ENCODE results near the gene HYAL3. TPM values are rescaled to one million over a fixed set of nuclear protein-coding genes. Genes with fewer than 3 reads are reported as not detected.

HYAL3 gene
- total RNA-seq, 1 donor from 2014 or later: 3.6 TPM

DNA sequence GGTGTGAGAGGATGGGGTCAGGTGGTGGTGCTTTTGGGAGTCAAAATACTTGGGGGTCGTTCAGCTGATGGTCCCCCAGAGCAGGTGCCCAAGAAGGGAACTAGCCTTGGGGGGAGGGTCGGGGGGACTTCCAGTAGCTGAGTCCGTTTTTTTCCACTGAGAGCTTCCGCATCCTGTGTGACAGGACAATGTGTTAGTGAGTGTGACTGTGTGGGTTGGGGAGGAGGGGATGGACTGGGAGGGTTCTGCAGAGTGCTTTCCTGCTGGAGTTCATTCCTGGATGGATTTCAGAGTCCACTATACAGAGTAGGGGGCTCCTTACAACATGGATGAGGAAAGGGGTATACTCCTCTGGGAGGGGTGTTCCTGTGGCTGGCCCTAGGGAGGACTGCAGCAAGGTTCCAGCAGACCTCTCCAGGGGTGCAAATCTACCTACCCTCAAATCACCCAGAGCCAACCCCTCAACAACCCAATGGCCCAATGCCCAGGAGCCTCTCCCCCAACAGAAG, 23.9 kb upstream of the HYAL3 start:
- TF ChIP-seq, protein P1, sequence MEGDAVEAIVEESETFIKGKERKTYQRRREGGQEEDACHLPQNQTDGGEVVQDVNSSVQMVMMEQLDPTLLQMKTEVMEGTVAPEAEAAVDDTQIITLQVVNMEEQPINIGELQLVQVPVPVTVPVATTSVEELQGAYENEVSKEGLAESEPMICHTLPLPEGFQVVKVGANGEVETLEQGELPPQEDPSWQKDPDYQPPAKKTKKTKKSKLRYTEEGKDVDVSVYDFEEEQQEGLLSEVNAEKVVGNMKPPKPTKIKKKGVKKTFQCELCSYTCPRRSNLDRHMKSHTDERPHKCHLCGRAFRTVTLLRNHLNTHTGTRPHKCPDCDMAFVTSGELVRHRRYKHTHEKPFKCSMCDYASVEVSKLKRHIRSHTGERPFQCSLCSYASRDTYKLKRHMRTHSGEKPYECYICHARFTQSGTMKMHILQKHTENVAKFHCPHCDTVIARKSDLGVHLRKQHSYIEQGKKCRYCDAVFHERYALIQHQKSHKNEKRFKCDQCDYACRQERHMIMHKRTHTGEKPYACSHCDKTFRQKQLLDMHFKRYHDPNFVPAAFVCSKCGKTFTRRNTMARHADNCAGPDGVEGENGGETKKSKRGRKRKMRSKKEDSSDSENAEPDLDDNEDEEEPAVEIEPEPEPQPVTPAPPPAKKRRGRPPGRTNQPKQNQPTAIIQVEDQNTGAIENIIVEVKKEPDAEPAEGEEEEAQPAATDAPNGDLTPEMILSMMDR (IDR thresholded peaks at IDR 0.05; ENCODE audit: unreplicated experiment): no peak
- no peak overlapping the region for H3K27ac Mint-ChIP-seq
- no peak for DNase-seq (ENCODE audit: low spot score, unreplicated experiment)
- peaks cover 30% of the 10 kb centered on the region for H3K4me1 Mint-ChIP-seq (ENCODE audit: low read depth)
- H3K27me3 Mint-ChIP-seq: no peaks in the 10 kb centered on the region
- H3K36me3 Mint-ChIP-seq (ENCODE audit: insufficient read depth): peaks cover 15% of the 10 kb centered on the region
- peak overlapping the region; percentile 82 for H3K4me3 Mint-ChIP-seq (ENCODE audit: low read depth)
- H3K9me3 Mint-ChIP-seq (ENCODE audit: low read depth): no peaks in the 10 kb centered on the region

DNA sequence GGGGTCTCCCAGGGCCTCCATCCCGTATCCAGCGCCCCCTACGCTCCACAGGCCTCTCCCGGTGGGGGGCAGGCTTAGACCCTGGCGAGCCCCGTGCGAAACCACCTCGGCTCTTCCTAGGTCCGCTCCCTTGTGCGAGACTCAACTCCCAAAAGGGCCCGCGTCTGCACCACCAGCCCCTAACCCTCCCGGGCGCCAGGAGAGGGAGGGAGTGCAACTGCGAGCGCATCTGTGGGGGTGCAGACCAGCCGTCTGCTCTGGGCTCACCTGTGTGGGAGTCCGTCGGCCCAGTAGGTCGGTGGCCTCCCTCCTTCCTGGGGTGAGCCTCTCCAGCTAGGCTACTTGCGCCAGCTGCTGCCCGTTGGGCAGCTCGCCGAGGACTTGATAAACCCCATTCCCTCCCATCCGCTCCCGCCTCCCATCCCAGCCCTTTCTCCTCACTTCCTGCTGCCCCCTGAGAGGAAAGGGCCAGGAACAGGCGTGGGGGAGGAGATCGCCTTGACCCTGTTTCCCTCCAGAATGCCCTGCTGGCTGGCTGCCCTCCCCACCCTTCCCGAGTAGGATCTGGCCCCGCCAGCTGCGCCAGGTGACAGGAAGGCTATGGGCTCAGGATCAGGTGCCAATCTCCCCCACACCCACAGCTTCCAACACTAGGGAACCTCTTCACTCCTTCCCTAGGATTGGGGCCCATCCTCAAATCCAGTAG, 23.3 kb upstream of the HYAL3 start, which contains the start of gene HYAL2:
Gene HYAL2 (minus strand): TSS at position 360 of the 706 bp plus-strand sequence. CDS start 2,256 bp downstream, outside the sequence.
- H3K4me1 Mint-ChIP-seq (ENCODE audit: low read depth): peaks cover 30% of the 10 kb centered on the region
- H3K27ac Mint-ChIP-seq: peak within 1 kb of the TSS; percentile 100
- H3K27me3 Mint-ChIP-seq: no peaks in the 10 kb centered on the region
- no peak for DNase-seq (ENCODE audit: low spot score, unreplicated experiment)
- peaks cover 15% of the 10 kb centered on the region for H3K36me3 Mint-ChIP-seq (ENCODE audit: insufficient read depth)
- H3K9me3 Mint-ChIP-seq (ENCODE audit: low read depth): no peaks in the 10 kb centered on the region
- peak within 1 kb of the TSS; percentile 82 for H3K4me3 Mint-ChIP-seq (ENCODE audit: low read depth)
- TF ChIP-seq, protein P1 (IDR thresholded peaks at IDR 0.05; ENCODE audit: unreplicated experiment): no peak

DNA sequence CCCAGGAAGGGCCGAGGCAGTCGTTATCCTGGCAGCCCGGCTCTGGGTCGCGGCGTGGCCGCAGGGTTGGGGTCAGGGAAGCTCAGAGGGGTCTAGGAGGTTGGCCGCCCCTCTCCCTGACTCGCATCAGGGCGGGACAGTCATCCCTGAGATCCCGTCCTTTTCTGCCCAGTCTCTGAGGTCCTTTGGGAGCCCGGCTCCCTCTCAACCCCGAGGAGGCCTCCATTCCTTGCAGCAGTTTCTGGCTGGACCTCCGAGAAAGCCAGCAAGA, 22.8 kb upstream of the HYAL3 start:
- Mint-ChIP-seq H3K36me3 (ENCODE audit: insufficient read depth) (peaks cover 15% of the 10 kb centered on the region), H3K4me1 (ENCODE audit: low read depth) (peaks cover 30% of the 10 kb centered on the region), H3K27me3 (no peaks in the 10 kb centered on the region), H3K27ac (peak overlapping the region; percentile 100), H3K4me3 (ENCODE audit: low read depth) (peak overlapping the region; percentile 82), H3K9me3 (ENCODE audit: low read depth) (no peaks in the 10 kb centered on the region)
- DNase-seq (ENCODE audit: low spot score, unreplicated experiment): no peak
- TF ChIP-seq, protein P1 (IDR thresholded peaks at IDR 0.05; ENCODE audit: unreplicated experiment): no peak

DNA sequence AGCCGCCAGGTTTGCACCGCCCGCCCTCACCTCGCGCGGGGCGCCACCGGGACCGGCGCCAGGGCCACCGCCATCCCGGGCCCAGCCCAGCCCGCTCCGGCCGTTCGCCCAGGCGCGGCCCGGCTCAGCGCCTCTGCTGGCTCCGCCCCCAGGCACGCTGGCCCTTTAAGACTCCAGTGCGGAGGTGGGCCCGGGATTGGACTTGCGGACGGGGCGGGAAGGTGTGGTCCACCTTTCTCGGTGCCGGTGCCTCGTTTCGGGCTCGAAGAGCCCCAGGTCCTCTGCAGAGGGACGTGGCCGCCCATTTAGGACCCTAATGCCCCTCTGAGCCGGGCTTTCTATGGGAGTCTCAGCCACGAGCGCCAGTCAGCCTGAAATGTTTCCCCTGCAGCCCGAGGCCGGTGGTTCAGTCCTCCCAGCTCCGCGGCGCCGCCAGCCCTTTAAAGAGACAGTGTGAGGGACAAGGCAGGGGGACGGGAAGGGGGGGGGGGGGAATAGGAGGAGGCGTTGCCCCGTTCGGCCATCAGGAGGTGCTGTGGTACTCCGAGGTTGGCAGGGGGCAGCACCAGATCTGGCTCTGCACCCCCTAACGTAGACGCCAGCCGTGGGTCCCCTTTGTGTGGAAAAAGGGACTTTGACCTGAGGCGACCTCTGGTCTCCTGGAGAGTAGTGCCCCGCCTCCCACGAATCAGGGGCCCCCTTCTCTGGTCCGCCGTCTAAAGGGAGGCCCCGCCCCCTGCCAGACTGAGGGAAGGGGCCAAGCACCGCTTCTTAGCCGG, 22.3 kb upstream of the HYAL3 start:
- Mint-ChIP-seq H3K9me3 (ENCODE audit: low read depth) (no peaks in the 10 kb centered on the region), H3K4me1 (ENCODE audit: low read depth) (peaks cover 29% of the 10 kb centered on the region), H3K27me3 (no peaks in the 10 kb centered on the region), H3K4me3 (ENCODE audit: low read depth) (peak overlapping the region; percentile 82), H3K36me3 (ENCODE audit: insufficient read depth) (peaks cover 17% of the 10 kb centered on the region), H3K27ac (peak overlapping the region; percentile 100)
- TF ChIP-seq, protein P1 (IDR thresholded peaks at IDR 0.05; ENCODE audit: unreplicated experiment): peak; percentile 69
- peak; percentile 77 for DNase-seq (ENCODE audit: low spot score, unreplicated experiment)

DNA sequence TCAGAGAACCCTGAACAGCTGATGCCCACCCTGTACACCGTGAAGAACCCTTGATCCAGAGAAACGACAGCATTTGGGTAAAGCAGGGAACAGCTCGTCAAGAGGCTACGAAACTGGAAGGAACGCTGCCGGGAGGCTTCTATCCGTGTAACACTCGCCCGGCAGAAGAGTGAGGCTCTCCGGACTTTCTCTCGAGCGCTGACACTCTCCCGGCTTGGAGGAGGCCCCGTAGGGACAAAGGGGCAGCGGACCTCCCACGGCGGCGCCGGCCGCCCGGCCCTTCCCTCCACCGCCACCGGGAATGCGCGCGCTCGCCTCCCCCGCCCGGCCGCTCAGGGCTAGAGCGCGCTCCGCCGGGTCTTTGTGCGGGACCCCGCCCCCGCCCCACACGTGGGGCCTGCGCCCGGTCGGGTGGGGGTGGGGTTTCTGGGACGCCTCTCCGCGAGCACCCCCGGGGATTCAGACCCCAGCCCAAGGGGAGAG, 21.7 kb upstream of the HYAL3 start:
- Mint-ChIP-seq H3K4me3 (ENCODE audit: low read depth) (peak overlapping the region; percentile 90), H3K9me3 (ENCODE audit: low read depth) (no peaks in the 10 kb centered on the region), H3K4me1 (ENCODE audit: low read depth) (peaks cover 32% of the 10 kb centered on the region), H3K36me3 (ENCODE audit: insufficient read depth) (peaks cover 20% of the 10 kb centered on the region), H3K27ac (peak overlapping the region; percentile 97), H3K27me3 (no peaks in the 10 kb centered on the region)
- peak; percentile 73 for DNase-seq (ENCODE audit: low spot score, unreplicated experiment)
- TF ChIP-seq, protein P1 (IDR thresholded peaks at IDR 0.05; ENCODE audit: unreplicated experiment): no peak

All from progenitor cell of endocrine pancreas (in vitro differentiated cells).